ENCODE data around the gene NEUROG1. TPM values are rescaled to one million over a fixed set of nuclear protein-coding genes. Genes with fewer than 3 reads are reported as not detected.

NEUROG1 gene
- total RNA-seq, 1 donor from 2014 or later = not detected

Other genes starting within 250 kb of the NEUROG1 start
- 190 TPM for gene MACROH2A1, start 136.7 kb downstream of the NEUROG1 start, total RNA-seq
- not detected for gene DCANP1, start 88.6 kb downstream of the NEUROG1 start, total RNA-seq
- gene TIFAB, start 83.6 kb downstream of the NEUROG1 start, total RNA-seq = not detected
- 62.1 TPM for gene CXCL14, start 43.0 kb upstream of the NEUROG1 start, total RNA-seq